Mammary epithelial cell (primary cell): ENCODE results near the gene CBFA2T3.

Source experiments
- EZH2 ChIP-seq: IDR thresholded peaks from 2 replicates; pipeline ENCODE4 v1.6.1; 2012; ENCODE audit warnings: low read length, inconsistent platforms, borderline replicate concordance
- TF ChIP-seq, protein P1 (sequence below), 2 donors: IDR thresholded peaks in 1 of 2; conservative IDR thresholded peaks in 1 of 2; 2 replicates each; pipeline ENCODE4 v1.5.1; 2011 to 2012; ENCODE audit warnings: inconsistent platforms in 2 of 2, low read length in 2 of 2, mild to moderate bottlenecking in 2 of 2, control low read depth in 1 of 2, low read depth in 1 of 2; ENCODE audit not compliant: insufficient read depth in 1 of 2; ENCODE audit errors: extremely low read depth in 1 of 2

- TF ChIP-seq, protein P1, sequence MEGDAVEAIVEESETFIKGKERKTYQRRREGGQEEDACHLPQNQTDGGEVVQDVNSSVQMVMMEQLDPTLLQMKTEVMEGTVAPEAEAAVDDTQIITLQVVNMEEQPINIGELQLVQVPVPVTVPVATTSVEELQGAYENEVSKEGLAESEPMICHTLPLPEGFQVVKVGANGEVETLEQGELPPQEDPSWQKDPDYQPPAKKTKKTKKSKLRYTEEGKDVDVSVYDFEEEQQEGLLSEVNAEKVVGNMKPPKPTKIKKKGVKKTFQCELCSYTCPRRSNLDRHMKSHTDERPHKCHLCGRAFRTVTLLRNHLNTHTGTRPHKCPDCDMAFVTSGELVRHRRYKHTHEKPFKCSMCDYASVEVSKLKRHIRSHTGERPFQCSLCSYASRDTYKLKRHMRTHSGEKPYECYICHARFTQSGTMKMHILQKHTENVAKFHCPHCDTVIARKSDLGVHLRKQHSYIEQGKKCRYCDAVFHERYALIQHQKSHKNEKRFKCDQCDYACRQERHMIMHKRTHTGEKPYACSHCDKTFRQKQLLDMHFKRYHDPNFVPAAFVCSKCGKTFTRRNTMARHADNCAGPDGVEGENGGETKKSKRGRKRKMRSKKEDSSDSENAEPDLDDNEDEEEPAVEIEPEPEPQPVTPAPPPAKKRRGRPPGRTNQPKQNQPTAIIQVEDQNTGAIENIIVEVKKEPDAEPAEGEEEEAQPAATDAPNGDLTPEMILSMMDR (conservative IDR thresholded peaks at IDR 0.05 in 1 of 2, IDR thresholded peaks at IDR 0.05 in 1 of 2; ENCODE audit: extremely low read depth in 1 of 2, insufficient read depth in 1 of 2, low read depth in 1 of 2, low read length in 2 of 2) = no peak
- TF ChIP-seq EZH2 = no peak
Observed at GRCh38 chr16:88862968-88863367, 114.0 kb downstream of the CBFA2T3 start.
